ENCODE measurements around the gene HGS.

The HGS gene

GRCh38 chr17:81706757-81707624 lies 23.2 kb downstream of the HGS start:
- no peak for DNase-seq

GRCh38 chr17:81707725-81708646 lies 24.2 kb downstream of the HGS start:
- no peak for DNase-seq

- no peak for DNase-seq
Measured at GRCh38 chr17:81708739-81709185, 25.0 kb downstream of the HGS start.

- no peak for DNase-seq
Measured at GRCh38 chr17:81710514-81711308, 26.9 kb downstream of the HGS start.

- peak; percentile 68 for DNase-seq
Measured at GRCh38 chr17:81711814-81712467, 28.1 kb downstream of the HGS start, which contains the start of gene SLC25A10. TSS of gene SLC25A10 (plus strand) at chr17:81712284. CDS start at chr17:81712427, 143 bp downstream.

GRCh38 chr17:81712468-81713003 lies 28.7 kb downstream of the HGS start:
- no peak for DNase-seq

DNA sequence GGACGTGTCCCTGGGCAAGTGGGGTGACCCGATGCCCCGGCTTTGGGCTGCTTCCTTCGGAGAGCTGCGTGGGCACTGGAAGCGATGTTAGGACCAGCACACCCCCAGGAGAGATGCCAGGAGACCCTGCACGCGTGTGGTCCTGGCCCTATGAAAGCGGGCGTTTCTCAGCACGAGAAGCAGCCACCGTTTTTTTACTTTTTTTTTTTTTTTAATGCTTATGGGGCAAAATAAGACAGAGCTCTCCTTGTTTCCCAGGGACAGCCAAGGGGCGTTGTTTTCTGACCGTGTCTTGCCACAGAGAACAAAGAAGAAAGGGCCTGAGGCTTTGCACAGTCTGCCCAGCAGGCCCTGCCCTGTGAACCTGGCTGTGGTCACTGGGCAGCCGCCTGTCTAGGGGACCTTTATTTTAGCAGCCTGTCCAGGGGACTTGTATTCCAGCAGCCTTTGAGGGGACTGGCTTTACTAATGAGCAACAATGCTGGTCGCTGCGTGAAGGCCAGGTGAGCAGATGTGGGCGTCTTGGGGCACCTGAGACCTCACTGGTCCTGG lies 29.3 kb downstream of the HGS start:
- no peak for DNase-seq

GRCh38 chr17:81713556-81714411 lies 30.0 kb downstream of the HGS start:
- DNase-seq = no peak

GRCh38 chr17:81714412-81715106 lies 30.7 kb downstream of the HGS start:
- DNase-seq = no peak

GRCh38 chr17:81715107-81715871 lies 31.5 kb downstream of the HGS start:
- no peak for DNase-seq

GRCh38 chr17:81715872-81716673 lies 32.3 kb downstream of the HGS start:
- DNase-seq = no peak

- DNase-seq = no peak
Measured at GRCh38 chr17:81716674-81716996, 32.8 kb downstream of the HGS start.

- no peak for DNase-seq
Measured at GRCh38 chr17:81717049-81717765, 33.4 kb downstream of the HGS start.

GRCh38 chr17:81717766-81718089 lies 33.9 kb downstream of the HGS start:
- no peak for DNase-seq

- no peak for DNase-seq
Measured at GRCh38 chr17:81719410-81720266, 35.8 kb downstream of the HGS start.

GRCh38 chr17:81720267-81721071 lies 36.7 kb downstream of the HGS start:
- DNase-seq = no peak
